ENCODE measurements around the gene LCMT1.
"Not testable (repeated sequence)": the region's sequence is repeated elsewhere in the genome, so short reads cannot be mapped to it uniquely, and the experiment has no call there.

LCMT1 gene

DNA sequence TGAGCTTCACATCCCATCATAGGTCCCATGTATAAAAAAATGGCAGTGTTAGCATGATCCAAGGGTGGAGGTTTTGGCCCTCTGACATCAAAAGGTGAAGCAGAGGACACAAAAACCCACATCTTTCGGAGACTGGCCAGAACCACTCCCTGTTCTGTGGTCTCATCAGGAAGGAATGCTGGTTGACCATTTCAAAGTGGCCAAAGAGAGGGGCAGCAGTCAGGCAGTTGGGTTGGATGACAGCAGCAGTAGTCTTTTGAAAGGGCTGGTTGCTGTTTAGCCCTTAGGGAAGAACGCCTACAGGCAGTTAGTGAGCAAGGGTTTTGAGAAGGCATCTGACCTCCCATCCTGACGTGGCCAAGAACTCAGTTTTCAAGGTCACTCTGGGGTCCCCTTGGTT, 40.5 kb downstream of the LCMT1 start:
- DNase-seq = no peak

DNA sequence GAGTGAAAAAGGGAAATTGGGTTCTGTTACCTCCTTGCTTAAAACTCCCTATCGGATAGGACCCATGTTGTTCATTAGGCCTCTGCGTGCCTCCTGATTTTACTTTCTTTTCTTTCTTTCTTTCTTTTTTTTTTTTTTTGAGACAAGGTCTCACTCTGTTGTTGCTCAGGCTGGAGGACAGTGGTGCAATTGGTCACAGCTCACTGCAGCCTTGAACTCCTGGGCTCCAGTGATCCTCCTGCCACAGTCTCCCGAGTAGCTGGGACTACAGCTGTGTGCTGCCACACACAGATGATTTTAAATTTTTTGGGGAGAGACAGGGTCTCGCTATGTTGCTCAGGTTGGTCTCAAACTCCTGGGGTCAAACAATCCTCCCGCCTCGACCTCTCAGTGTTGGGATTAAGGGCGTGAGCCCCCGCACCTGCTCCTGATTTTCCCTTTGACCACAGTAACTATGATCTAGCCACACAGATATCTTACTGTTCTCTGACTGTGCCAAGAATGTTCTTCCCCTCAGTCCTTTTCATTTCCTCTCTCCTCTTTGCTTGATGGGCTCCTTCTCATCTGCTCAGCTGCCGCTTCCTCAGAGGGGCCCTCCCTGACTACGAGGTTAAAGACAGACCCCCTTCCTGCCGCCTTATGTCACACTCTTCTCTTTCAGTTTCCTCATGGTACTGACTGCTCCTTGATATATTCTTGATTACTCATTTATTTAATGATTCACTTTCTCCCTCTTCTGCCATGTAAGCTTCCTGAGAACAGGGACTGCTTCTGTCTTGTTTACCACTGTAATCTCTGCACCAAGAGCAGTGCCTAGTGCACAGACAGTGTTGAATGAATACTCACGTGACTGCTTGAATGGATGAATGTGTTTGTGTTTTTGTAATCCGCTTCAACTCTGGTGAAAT, 44.3 kb downstream of the LCMT1 start:
- DNase-seq = no peak

DNA sequence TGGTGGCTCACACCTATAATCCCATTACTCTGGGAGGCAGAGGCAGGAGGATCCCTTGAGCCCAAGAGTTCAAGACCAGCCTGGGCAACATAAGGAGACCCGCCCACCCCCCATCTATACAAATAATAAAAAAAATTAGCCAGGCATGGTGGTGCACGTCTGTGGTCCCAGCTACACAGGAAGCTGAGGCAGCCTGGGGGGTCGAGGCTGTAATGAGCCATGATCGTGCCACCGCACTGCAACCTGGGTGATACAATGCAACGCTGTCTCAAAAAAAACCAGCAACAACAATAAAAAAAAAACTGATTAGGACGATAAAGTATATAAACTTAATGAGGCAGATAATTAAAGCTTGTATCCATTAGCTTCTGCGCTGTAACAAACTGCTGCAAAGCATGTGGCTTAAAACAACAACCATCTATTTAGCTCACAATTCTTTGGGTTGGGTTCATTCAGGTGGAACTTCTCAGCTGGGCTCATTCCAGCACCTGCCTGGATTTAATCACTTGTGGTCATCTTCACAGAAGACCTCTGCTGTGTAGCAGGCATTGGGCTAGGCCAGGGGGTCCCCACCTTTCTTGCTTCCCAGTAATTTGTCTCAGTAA, 45.8 kb downstream of the LCMT1 start:
- DNase-seq = no peak

DNA sequence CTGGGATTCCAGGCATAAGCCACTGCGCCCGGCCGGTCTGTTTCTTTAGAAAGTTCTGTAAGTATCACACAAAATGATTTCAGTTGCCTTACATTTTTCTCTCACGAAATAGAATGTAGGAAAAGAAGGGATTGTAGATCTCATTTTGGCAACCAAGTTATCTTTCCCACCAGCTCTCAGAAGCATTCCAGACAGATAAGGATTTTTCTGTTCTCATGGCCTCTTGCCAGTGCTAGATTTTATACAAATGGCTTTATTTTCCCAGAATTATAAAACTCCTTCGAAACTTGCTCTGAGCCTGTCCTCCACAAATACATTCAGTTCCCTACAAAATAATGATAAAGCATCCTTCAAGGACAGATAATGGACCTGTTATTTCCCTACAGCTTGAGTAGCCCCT, 46.9 kb downstream of the LCMT1 start:
- no peak for DNase-seq

DNA sequence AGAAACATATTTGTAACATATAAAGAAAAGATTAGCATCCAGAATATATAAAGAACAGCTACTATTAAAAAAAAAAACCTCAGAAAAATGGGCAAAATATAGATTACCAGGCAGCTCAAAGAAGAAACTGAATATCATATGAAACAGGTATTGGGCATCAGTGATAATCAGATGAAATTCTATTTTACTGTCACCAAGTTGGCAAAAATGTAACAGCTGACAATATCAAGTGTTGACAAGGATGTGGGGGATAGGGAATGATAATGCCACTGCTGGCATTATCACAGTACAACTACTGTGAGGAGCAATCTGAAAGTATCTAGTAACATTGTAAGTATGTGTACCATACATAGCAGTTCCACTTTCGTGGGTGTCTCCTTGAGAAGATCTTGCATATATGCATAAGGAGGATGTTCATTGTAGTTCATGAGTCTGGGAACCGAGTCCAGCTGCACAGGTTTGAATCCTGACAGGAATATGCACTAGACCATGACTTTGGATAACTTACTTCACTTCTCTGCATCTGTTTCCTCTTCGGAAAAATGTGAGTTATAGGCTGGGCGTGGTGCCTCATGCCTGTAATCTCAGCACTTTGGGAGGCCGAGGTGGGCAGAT, 50.3 kb downstream of the LCMT1 start:
- no peak for DNase-seq

DNA sequence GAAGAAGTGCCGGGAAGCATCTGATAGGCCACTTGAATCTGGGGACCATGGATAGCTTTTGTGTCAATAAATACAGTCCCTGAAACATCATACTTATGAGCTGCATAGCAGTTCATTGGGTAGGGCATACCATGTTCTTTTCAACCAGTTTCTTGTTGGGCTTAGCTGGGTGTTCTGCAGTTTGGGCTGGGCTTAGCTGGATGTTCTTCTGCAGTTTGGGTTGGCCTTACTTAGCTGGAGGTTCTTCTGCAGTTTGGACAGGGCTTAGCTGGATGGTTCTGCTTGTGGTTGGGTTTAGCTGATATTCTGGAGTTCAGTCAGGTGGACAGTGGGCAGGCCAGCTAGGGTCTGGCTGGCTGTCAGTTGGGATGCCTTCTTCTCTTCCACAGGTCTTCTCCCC, 52.1 kb downstream of the LCMT1 start:
- DNase-seq = no peak

DNA sequence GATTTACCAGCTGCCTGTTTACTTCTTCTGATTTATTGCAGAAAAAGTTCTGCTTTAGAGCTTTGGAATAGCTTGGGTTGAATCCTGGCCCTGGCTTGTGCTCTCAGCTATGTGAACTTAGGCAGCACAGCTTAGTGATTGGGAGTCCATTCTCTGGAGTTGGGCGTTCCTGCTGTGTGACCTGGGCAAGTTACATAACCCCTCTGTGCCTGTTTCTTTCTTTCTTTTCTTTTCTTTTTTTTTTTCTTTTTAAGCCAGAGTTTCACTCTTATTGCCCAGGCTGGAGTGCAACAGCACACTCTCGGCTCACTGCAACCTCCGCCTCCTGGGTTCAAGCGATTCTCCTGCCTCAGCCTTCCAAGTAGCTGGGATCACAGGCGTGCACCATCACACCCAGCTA, 53.7 kb downstream of the LCMT1 start:
- DNase-seq = no peak

DNA sequence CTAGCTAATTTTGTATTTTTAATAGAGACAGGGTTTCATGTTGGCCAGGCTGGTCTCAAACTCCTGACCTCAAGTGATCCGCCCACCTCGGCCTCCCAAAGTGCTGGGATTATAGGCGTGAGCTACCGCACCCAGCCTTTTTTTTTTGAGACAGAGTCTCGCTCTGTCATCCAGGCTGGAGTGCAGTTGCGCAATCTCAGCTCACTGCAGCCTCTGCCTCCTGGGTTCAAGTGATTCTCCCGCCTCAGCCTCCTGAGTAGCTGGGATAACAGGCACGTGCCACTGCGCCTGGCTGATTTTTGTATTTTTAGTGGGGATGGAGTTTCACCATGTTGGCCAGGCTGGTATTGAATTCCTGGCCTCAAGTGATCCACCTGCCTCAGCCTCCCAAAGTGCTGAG, 56.4 kb downstream of the LCMT1 start:
- not testable (repeated sequence) for DNase-seq

DNA sequence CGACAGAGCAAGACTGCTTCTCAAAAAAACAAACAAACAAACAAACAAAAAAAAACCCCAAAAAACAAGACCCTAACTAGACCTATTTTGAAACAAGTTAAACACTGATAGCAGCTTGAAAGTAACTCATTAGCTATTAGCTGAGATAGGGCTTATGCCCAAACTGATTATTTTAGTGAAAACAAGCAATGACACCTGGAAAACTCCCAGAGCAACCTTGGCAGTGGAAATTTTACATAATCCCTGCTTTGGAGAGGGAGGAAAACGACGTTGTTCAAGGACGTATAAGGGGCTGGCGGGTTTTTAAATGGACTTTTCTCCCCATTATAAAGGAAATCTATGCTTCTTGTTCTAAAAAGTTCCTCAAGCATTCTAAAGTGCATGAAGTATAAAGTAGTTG, 59.8 kb downstream of the LCMT1 start:
- no peak for DNase-seq

DNA sequence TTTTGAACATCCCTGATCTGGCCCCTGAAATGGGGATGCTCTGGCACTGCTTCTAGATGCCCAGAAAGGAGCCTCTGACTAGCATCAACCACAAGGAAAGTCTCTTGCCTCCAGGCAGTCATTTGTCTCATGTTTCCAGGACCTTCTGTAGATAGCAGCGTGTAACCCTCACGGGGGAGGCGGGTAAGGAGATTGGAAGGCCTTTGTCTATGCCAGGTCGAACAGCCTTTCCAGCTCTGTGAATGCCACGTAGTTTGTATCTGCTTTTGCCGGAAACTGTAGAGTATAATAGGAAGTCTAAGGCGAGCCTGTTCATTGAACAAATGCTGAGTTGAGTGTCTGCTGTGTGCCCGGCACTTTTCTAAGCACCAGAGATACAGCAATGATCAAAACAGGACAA, 61.3 kb downstream of the LCMT1 start:
- DNase-seq = no peak

DNA sequence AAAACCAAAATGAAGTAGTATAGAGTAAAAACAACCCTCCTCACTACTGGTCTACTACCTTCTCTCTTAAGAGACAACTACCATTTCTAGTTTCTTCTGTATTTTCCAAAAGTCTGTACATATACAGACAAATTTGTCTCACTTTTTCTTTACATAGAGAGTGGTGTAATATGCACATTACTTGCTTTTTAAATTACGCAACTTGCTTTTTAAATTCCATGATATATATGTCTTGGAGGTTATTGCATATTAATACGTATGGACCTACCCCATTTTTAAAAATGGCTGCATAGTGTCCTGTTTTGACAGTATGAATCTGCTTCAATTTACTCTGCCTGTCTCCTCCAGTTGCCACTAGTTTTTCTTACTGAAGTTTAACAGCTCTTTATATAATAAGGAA, 62.7 kb downstream of the LCMT1 start:
- DNase-seq = no peak

DNA sequence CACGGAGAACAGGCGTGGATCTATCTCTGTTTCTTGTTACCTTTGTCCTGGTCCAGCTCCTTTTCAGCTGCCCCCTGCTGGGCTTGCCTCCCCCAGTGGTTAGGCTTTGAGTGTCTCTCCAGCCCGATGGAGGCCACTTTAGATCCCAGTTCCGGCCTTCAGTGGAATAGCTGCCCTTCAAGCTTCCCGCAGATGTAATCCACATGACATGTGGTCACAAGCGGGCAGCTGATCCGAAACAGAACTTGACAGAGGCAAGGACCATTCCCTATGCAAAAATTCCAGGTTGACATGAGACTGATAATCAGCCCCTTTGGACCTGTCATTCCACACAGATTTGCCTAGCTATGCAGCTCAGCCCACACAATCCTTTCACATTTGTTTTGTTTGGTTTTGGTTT, 64.6 kb downstream of the LCMT1 start:
- no peak for DNase-seq

DNA sequence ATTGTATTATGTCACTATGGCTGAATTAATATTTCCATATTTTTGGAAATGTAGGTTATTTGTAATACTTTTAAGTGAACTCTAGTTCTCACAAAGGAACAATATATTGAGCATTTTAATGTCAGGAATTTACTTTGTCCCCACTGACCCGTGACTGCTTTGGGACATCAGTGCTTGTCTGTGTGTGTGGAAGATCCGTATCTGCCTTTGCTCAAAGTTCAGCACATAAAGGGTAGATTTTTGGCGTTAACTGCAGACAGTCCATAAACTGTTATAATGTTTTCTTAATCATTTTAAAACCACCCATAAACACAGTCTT, 65.9 kb downstream of the LCMT1 start:
- DNase-seq = no peak

DNA sequence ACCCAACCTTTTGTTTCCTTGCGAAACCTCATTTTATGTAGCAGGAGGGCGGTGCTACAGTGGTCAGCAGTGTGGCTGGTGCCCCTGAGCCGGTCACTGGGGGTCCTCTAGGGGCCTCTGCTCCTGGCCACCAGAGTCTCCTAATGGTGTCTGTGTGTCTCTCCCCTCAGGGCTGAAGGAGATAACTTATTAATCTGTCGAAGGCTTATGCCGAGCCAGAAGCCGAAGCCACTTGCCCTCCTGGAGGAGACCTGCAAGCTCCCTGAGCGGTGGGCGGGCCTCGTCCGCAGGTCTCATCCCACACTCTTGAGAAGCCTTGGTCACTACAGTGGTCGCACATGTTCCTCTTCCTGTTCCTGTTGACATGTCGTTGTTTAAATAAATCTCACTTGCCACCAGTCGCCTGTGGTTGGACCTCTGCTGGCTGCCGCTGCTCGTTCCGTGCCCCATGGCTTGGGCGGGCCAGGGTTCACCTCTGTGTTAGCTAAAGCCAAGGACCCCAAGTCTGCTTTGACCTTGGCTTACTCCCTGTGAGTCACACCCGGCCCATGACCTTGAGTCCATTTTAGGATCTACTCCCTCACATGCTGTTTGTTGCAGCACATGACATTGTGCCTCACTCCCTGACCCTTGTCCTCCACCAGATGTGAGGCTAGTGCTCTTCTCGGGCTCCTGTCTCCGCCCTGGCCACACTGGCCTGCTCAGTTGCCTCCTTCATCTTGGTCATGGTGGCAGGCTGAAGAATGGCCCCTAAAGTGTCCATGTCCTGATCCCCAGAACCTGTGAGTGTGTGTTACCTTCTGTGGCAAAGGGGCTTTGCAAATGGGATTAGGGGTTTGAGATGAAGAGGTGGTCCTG, 66.5 kb downstream of the LCMT1 start:
- DNase-seq = no peak

DNA sequence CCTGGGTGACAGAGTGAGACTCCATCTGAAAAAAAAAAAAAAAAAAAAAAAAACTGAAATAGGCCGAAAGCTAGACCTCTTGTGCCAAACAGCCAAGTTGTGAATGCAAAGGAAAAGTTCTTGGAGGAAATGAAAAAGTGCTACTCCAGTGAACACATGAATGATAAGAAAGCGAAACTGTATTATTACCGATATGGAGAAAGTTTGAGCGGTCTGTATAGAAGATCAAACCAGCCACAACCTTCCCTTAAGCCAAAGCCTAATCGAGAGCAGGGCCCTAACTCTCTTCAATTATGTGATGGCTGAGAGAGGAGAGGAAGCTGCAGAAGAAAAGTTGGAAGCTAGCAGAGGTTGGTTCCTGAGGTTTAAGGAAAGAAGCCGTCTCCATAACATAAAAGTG, 69.7 kb downstream of the LCMT1 start:
- not testable (repeated sequence) for DNase-seq

DNA sequence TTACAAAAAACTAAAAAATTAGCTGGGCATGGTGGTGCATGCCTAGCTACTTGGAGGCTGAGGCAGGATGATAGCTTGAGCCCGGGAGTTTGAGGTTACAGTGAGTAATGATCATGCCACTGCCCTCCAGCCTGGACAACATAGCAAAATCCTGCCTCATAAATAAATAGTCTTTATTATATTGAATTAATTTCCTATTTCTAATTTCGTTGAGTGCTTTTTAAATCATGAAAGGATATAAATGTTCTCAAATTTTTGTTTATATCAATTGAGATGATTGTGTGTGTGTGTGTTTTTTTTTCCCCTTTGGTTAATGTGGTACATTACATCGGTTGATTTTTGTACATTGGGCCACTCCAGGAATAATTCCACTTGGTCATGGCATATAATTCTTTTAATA, 73.2 kb downstream of the LCMT1 start:
- no peak for DNase-seq

DNA sequence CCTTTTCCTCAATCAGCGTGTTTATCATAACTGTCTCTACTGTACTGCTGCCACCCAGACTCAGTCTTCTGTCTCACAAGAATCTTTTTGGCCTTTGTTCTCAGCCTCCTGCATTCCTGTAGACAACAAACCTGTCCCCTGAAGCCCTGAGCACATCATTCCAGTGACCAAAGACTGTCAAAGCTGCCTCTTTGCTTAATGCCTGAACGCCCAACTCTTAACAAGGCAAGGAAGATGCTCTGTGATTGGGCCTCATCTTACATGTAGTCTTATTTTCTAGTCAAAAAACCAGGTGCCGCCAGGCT, 75.9 kb downstream of the LCMT1 start:
- no peak for DNase-seq

DNA sequence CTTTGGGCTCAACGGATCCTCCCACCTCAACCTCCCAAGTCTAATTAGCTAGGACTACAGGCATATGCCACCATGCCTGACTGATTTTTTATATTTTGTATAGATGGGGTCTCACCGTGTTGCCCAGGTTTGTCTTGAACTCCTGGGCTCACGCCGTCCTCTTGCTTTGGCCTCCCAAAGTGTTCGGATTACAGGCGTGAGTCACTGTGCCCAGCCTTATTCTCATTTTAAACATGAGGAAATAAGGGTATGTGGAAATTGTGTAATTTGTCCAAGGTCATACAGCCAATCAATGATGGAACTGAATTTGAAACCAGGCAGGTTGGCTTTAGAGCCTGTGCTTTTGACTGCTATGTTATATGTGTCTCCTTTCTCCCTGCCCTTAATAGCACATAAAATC, 77.8 kb downstream of the LCMT1 start:
- DNase-seq = no peak

DNA sequence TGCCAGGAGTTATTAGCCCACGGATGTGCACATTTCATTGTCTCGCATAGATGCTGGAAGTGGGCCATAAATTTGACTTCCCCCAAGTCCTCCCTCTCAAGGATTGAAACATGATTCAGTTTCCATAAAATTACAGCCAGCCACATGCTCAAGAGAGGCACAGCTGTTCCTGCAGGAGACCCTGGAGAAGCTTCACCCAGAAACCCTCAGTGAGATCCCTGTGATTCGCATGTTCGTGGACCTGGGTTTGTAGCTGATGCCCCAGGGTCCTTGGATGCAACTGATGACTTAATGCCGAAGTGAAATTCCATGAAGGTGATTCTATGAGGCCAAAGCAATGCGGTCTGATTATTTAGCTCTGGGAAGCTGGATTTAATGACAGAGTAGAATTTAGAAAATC, 80.6 kb downstream of the LCMT1 start:
- peak; percentile 13 to 40 for DNase-seq

DNA sequence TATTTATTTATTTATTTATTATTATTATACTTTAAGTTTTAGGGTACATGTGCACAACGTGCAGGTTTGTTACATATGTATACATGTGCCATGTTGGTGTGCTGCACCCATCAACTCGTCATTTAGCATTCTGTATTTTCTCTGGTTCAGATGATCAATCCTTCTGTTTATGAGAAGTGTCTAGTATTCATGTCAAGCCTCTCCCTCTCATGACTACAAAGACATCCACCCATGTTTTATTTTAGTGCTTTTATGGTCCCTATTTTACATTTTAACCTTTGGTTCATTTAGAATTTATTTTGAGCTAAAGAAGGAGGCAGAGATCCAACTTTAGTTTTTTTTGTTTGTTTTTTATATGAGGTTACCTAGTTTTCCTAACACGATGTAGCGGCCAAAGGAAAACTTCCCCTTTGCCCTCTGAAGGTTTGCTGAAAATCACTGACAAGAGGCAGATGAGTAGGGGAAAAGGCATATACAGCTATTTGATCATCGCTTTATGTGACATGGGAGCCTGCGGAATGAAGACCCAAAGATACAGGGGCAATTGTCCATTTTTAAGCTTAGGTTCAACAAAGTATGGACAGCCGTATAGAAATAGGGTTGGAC, 82.8 kb downstream of the LCMT1 start:
- no peak for DNase-seq

DNA sequence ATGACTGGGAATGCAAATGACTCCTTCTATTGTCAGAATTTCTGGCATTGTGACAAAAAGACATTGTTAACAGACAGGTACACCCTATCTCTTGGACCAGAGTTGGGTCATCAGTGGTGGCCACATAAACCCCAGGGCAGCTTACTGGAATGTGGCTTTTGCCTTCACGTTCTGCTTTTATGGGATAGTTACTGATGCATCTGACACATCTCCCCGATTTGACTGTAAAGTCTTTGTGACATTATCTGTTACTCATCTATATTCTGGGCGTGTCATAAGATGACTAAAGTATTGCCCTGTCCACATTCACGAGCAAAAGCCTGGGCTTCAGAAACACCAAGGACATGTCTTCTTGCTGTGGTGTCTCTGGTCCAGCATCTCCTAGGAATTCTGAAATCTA, 86.5 kb downstream of the LCMT1 start:
- no peak for DNase-seq

DNA sequence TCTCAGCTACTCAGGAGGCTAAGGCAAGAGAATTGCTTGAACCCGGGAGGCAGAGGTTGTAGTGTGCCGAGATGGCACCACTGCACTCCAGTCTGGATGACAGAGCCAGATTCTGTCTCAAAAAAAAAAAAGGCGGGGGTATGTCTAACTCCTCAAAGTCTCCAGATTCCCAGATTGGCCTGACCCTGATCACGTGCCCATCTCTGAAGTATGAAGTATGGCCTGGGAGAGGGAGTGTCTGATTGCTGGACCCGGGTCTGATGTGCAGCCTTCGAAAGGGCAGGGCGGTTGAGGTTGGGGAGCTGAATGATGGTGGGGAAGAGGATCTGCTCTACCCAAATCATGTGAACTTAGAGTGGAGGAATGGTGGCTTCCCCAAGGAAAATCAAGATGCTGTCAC, 87.9 kb downstream of the LCMT1 start:
- no peak for DNase-seq

DNA sequence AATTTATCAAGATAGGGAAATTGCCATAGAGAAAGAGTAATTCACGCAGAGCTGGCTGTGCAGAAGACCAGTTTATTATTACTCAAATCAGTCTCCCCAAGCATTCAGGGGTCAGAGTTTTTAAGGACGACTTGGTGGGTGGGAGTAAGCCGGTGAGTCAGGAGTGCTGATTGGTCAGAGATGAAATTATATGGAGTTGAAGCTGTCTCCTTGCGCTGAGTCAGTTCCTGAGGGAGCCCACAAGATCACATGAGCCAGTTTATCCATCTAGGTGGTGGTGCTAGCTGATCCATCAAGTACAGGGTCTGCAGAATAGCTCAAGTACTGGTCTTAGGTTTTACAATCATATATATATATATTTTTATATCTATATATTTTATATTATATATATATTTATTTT, 99.2 kb downstream of the LCMT1 start:
- DNase-seq = no peak
